Epithelial cell of umbilical artery (primary cell): ENCODE measurements around the gene ADAMTSL5. TPM values are rescaled to one million over a fixed set of nuclear protein-coding genes. Genes with fewer than 3 reads are reported as not detected.

Experiments used
- total RNA-seq: library from RNA; depleted of rRNA; stranded (reverse); fragments of >200 nt; gene quantifications from 2 replicates; pipeline ENCODE4 v1.2.3, GENCODE V29; 2014

The ADAMTSL5 gene, protein sequence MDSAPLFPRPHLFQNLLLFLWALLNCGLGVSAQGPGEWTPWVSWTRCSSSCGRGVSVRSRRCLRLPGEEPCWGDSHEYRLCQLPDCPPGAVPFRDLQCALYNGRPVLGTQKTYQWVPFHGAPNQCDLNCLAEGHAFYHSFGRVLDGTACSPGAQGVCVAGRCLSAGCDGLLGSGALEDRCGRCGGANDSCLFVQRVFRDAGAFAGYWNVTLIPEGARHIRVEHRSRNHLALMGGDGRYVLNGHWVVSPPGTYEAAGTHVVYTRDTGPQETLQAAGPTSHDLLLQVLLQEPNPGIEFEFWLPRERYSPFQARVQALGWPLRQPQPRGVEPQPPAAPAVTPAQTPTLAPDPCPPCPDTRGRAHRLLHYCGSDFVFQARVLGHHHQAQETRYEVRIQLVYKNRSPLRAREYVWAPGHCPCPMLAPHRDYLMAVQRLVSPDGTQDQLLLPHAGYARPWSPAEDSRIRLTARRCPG
- 0.15 and 0.32 TPM in 2 replicates for total RNA-seq

DNA sequence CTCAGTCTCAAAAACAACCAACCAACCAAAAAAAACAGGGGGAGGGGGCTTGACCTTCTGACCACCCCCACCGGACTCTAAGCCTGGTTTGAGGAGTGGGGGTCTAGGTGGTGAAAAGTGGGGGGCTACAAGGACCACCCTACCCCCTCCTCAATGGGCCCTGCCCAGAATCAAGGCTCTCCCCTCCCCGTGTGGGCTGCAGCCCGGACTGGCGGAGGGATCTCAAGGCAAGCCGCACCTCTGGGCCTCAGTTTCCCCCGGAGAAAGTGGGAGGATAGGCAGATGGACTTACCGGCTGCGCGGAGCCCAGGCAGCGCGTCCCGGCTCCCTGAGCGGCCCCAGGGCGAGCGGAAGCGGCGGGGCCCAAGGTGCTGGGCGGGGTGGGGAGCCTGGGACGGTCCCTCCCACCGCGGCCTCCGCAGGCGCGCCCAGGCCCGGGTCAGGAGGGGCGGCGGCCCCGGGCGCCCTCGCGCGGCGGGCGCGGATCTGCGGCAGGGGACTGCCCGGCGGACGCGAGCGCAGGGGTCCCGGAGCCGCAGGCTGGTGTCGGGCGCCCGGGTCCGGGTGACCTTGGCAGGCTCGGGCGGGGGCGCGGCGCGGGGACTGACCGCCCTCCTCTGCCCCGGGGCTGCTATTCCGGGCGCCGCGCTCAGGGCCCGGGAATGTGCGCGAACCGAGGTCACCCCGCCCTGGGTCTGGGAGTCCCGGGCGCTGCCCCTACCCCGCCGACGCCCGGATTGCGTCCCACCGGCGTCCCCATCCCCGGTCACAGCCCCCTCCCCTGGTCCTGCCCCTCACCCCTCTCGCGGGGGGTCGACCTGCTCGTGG, at the start of gene ADAMTSL5:
ADAMTSL5 (minus strand) TSS at position 349 of the 828 bp plus-strand sequence. CDS start 2,076 bp downstream, outside the sequence.

DNA sequence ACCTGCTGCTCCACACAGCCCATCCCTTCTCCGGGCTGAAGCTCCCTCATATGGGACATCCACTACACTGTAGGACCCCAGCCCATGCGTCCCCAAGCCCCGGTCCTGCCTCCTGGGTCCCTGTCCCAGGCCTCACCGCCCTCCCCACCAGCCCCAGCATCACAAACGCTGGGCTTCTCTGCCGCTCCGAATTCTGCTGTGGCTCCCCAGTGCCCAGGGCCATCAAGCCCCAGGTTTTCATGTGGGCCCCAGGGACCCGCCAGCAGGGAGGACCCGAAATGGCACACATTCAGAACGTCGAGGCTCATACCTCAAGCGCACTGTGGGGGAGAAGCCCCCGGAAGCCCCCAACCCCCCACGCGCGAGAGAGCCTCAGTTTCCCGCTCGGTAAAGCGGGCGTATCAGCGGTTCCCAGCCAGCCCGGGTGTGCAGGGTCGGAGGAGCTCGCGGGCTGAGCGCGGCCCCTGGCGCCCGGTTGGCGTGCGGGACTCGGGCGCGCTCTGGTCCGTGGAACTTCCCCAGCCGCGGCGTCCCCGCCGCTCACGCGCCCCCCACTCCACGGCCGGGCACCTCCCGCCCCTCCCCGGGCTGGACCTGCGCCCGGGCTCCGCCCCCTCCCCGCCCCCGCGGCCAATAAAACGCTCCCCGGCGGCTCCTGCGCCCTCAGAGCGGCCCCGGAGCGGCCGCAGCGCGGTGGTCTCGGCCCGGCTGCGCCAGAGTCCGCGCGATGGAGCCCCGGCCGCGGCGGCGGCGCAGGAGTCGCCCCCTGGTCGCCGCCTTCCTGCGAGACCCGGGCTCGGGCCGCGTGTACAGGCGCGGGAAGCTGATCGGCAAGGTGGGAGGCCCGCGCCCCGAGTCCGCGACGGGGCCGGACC, 10.8 kb upstream of the ADAMTSL5 start, which contains the start of gene PLK5:
PLK5 (plus strand) TSS at position 666 of the 875 bp plus-strand sequence. CDS start 2,920 bp downstream, outside the sequence.

DNA sequence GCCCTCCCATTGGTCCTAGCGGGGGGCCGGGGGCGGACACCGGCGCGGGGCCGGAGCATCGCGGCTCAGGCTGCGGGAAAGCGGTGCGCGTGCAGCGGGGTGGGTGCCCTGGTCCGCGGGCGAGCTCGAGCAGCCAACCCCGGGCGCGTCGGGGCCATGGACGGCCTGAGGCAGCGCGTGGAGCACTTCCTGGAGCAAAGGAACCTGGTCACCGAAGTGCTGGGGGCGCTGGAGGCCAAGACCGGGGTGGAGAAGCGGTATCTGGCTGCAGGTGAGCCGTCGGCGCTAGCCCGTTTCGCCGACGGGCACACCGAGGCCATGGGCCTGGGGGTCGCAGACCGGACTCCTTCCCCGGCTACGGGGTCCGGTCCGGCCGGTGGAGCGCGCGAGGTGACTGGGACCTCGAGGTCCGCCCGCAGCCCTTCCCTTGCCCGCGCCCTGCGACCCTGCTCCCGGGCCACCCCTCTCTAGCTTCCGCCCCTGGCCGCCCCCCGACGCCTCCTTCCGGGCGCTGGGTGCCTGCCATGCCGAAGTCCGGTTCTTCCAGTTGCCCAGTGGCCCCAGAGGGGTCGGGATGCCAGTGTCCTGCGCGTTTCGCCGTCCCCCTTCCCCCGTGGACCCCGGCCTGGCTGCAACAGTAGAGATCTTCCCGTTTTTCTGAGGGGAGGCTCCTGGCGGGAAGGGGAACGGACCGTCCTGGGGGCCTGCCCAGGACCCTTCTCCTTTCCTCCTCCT, 21.5 kb downstream of the ADAMTSL5 start, which contains the start of gene REEP6:
REEP6 (plus strand) TSS at position 68 of the 735 bp plus-strand sequence; CDS start at position 157, 89 bp downstream.

DNA sequence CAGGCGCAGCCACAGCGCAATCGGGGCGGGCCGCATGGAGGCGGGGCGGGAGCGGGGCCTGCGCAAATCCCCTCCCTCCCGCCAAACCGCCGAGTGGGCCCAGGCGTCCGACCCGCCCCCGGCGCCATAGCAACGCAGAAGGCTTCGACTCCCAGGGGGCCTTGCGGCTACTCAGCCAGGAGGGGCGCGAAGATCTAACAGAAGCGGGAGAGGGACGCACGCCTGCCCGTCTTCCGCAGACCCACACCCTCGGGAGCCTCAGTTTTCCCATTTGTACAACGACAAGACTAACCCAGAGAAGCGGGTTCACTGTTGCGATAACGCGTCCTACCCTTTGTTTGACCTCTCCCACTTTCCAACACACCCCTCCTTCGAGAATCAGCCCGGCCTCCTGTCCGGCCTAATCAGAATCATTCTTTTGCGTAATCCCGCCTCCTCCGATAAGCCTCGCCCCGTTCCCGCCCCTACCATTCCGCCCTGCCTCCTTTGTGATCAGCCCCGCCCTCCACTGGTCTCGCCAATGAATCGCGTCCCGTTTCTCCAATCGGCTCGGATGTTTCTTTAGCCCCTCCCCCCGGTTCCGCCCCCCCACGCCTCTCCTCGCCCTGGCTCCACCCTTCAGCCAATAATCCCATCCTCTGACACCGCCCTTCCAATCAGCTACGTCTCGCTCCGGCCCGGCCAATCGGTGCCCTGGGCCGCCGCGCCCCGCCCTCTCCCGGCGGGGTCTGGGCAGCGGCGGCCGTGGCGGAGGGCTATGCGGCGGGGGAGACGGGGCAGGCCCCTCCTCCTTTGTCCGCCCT, 22.3 kb downstream of the ADAMTSL5 start, which contains the start of gene PCSK4:
PCSK4 (minus strand) TSS at position 40 of the 803 bp plus-strand sequence; CDS start at position 36, 4 bp downstream.

DNA sequence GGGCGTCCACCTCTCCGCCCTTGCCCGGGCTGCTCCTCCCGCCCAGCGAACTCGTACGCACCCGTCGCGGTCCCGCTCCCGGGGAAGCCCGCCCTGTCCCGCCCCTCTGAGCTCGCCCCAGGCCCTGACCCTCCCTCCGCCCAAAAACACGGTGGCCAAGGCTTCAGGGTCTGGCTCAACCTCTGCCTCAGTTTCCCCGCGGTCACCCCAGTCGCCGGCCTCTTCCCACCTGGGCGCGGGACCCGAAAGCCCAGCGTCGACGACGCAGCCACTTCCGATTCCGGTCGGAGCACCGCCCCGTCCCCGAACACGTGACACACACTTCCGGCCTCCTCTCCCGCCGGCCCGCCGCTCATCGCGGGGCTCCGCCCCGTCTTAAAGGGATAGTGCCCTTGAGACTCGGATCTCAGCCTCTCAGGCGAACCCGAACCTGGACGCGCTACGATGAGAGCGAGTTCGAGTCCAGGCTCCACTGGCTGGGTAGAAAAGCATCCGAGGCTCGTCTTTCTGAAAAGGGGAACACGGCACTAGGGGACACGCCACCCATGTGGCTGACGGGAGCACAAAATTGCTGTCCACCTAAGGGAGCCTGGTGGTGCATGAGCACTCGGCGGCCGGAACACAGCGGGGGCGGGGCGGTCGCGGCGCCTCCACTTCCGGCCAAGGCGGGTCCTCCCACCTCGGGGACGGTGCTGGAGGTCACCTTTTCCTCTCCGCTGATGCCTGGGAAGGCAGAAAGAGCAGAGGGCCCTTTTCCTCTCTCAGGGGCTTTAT, 33.7 kb downstream of the ADAMTSL5 start, which contains the start of gene C19orf25:
C19orf25 (minus strand) TSS at position 282 of the 774 bp plus-strand sequence. CDS start 312 bp downstream, outside the sequence.

Other genes starting within 250 kb of the ADAMTSL5 start
- gene CIRBP, start 243.7 kb downstream of the ADAMTSL5 start, total RNA-seq = 147 and 208 TPM in 2 replicates
- gene FAM174C, start 237.5 kb downstream of the ADAMTSL5 start, total RNA-seq = 15.2 and 22.7 TPM in 2 replicates
- gene EFNA2, start 227.1 kb downstream of the ADAMTSL5 start, total RNA-seq = 0.97 TPM in 1 of 2 replicates, not detected in the other
- 97.7 and 105 TPM in 2 replicates for gene NDUFS7, start 129.1 kb downstream of the ADAMTSL5 start, total RNA-seq
- gene GAMT, start 111.5 kb downstream of the ADAMTSL5 start, total RNA-seq = 18.1 and 18.5 TPM in 2 replicates
- 69.9 and 76.7 TPM in 2 replicates for gene DAZAP1, start 105.4 kb downstream of the ADAMTSL5 start, total RNA-seq
- gene RPS15, start 74.6 kb downstream of the ADAMTSL5 start, total RNA-seq = 541 and 821 TPM in 2 replicates
- under 0.01 TPM in 2 replicates for gene APC2, start 62.9 kb downstream of the ADAMTSL5 start, total RNA-seq
- 15.3 and 21.4 TPM in 2 replicates for gene C19orf25, start 33.8 kb downstream of the ADAMTSL5 start, total RNA-seq
- 0.76 and 0.97 TPM in 2 replicates for gene PCSK4, start 22.7 kb downstream of the ADAMTSL5 start, total RNA-seq
- gene REEP6, start 21.8 kb downstream of the ADAMTSL5 start, total RNA-seq = 0.97 and 1.1 TPM in 2 replicates
- not detected in 2 replicates for gene PLK5, start 11.1 kb upstream of the ADAMTSL5 start, total RNA-seq
- 64.6 and 71.5 TPM in 2 replicates for gene MEX3D, start 55.3 kb upstream of the ADAMTSL5 start, total RNA-seq
- 81.2 and 88.7 TPM in 2 replicates for gene MBD3, start 79.8 kb upstream of the ADAMTSL5 start, total RNA-seq
- gene UQCR11, start 92.4 kb upstream of the ADAMTSL5 start, total RNA-seq = 41.8 and 89.6 TPM in 2 replicates
- gene TCF3, start 139.6 kb upstream of the ADAMTSL5 start, total RNA-seq = 70.8 and 95.5 TPM in 2 replicates
- not detected in 2 replicates for gene ONECUT3, start 240.5 kb upstream of the ADAMTSL5 start, total RNA-seq